ENCODE data around the gene L3MBTL2.

Gene L3MBTL2

DNA sequence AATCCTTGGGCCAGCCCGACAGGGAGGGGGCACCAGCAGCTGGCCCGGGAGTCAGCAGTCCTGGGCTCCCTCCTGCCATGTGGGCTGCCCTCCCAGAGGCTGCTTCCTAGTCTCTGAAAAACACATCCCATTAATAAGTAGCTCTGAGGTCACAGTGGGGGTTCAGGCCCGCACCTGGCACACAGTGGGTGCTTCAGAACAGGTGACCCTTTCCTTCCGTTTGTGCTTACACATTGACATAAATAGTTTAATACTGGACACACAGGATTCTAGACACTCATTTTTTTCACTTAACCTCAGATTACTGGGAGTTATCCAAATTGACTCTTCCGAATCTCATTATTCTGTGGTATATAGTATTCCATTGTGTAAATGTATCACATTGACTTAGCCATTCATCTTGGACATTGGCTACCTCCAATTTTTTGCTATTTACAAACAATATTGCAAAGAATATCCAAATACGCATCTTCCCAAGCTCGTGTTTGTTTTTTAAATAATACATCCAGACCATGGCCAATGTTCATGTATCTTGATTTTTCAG, 36.1 kb downstream of the L3MBTL2 start:
- DNase-seq = no peak
- peaks cover 14% of the 10 kb centered on the region for H3K27me3 Mint-ChIP-seq (ENCODE audit: low read depth, poor library complexity)
- H3K9me3 Mint-ChIP-seq = no peaks in the 10 kb centered on the region
- H3K27ac Mint-ChIP-seq = no peak overlapping the region
- H3K4me1 Mint-ChIP-seq = peaks cover 11% of the 10 kb centered on the region
- peaks cover 3% of the 10 kb centered on the region for H3K36me3 Mint-ChIP-seq (ENCODE audit: low read depth)
- no peak overlapping the region for H3K4me3 Mint-ChIP-seq
- TF ChIP-seq, protein P1, sequence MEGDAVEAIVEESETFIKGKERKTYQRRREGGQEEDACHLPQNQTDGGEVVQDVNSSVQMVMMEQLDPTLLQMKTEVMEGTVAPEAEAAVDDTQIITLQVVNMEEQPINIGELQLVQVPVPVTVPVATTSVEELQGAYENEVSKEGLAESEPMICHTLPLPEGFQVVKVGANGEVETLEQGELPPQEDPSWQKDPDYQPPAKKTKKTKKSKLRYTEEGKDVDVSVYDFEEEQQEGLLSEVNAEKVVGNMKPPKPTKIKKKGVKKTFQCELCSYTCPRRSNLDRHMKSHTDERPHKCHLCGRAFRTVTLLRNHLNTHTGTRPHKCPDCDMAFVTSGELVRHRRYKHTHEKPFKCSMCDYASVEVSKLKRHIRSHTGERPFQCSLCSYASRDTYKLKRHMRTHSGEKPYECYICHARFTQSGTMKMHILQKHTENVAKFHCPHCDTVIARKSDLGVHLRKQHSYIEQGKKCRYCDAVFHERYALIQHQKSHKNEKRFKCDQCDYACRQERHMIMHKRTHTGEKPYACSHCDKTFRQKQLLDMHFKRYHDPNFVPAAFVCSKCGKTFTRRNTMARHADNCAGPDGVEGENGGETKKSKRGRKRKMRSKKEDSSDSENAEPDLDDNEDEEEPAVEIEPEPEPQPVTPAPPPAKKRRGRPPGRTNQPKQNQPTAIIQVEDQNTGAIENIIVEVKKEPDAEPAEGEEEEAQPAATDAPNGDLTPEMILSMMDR (IDR thresholded peaks at IDR 0.05) = no peak

DNA sequence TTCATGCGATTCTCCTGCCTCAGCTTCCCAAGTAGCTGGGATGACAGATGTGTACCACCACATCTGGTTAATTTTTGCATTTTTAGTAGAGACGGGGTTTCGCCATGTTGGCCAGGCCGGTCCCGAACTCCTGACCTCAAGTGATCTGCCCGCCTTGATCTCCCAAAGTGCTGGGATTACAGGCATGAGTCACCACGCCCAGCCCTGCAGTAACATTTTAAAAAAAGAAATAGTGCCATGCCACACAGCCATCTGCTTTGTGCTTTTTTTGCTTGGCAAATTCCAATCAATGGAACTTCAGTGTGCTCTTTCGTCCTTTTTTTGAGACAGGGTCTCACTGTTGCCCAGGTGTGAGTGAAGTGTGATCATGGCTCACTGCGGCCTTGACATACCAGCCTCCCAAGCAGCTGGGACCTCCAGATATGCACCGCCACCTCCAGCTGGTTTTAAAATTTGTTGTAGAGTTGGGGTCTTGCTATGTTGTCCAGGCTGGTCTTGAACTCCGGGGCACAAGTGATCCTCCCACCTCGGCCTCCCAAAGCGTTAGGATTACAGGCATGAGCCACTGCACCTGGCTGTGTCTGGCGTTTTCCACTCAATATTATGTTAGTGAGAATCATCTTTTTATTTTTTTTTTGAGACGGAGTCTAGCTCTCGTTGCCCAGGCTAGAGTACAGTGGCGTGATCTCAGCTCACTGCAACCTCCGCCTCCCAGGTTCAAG, 37.4 kb downstream of the L3MBTL2 start:
- peaks cover 5% of the 10 kb centered on the region for H3K27me3 Mint-ChIP-seq (ENCODE audit: low read depth, poor library complexity)
- no peaks in the 10 kb centered on the region for H3K9me3 Mint-ChIP-seq
- DNase-seq = no peak
- no peak overlapping the region for H3K4me3 Mint-ChIP-seq
- H3K4me1 Mint-ChIP-seq = peaks cover 11% of the 10 kb centered on the region
- H3K36me3 Mint-ChIP-seq (ENCODE audit: low read depth) = peaks cover 5% of the 10 kb centered on the region
- TF ChIP-seq, protein P1 (IDR thresholded peaks at IDR 0.05) = no peak
- no peak overlapping the region for H3K27ac Mint-ChIP-seq

DNA sequence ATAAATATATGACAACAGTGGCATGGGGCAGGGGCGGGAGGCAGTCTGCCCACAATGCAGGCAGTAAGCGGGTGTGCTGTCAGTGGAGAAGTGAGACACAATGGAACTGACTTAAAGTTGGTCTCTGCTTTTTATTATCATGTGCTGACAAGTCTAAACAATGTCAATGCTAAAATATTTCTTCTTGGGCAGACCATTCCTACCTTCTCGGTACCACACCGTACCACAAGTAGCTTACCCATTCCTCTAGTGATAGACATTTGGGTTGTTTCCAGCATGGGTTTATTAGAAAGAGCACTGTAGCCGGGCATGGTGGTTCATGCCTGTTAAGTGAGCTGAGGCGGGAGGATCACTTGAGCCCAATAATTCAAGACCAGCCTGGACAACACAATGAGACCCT, 38.2 kb downstream of the L3MBTL2 start:
- peaks cover 9% of the 10 kb centered on the region for H3K36me3 Mint-ChIP-seq (ENCODE audit: low read depth)
- peaks cover 11% of the 10 kb centered on the region for H3K4me1 Mint-ChIP-seq
- no peak overlapping the region for H3K4me3 Mint-ChIP-seq
- TF ChIP-seq, protein P1 (IDR thresholded peaks at IDR 0.05) = no peak
- DNase-seq = no peak
- H3K27ac Mint-ChIP-seq = no peak overlapping the region
- H3K27me3 Mint-ChIP-seq (ENCODE audit: low read depth, poor library complexity) = peaks cover 6% of the 10 kb centered on the region
- no peaks in the 10 kb centered on the region for H3K9me3 Mint-ChIP-seq

DNA sequence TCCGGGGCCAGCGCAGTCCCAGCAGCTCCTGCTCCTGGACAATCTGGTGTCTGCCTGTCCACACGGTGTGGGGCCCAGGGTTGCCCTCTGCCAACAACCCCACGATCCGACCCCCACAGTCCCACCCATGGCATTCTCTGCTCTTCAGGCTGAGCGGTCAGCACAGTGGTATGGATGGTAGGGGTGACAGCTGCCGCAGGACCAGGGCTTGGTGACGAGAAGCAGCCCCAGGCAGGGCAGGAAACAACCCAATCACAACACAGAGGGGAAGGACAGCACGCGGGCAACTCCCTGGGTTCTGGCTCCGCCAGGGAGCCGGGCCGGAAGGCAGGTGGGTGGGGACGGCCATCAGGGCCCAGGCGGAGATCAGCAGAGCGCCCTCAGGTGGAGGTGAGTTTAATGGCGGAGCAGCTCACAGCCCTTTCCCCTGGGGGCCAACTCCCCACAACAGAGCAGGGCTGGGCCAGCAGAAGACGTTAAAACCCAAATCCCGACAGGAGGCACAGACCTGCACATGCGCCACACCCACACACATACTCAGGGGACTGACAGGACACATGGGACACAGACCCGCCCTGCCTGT, 40.9 kb downstream of the L3MBTL2 start:
- Mint-ChIP-seq H3K36me3 (ENCODE audit: low read depth) (peaks cover 19% of the 10 kb centered on the region), H3K27me3 (ENCODE audit: low read depth, poor library complexity) (peaks cover 5% of the 10 kb centered on the region), H3K27ac (no peak overlapping the region), H3K4me1 (no peaks in the 10 kb centered on the region), H3K9me3 (no peaks in the 10 kb centered on the region), H3K4me3 (no peak overlapping the region)
- no peak for DNase-seq
- TF ChIP-seq, protein P1 (IDR thresholded peaks at IDR 0.05) = no peak

DNA sequence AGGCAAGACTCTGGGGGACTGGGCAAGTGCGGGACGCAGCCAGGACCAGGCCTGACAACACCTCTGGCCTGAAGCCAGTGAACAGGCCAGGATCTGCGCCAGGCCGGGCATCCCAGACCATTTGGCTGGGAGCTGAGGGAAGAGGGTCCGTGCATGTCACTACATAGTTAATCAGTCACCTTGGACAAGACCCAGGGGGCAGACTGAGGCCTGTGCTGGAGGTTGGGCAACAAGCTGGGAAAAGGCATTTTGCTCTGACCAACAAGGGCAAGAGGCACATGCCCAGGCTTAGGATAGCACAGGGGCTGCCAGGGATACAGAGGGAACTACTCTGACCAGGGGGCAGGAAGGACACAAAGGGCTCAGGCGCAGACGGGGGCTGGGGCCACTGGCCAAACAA, 42.6 kb downstream of the L3MBTL2 start:
- peaks cover 5% of the 10 kb centered on the region for H3K27me3 Mint-ChIP-seq (ENCODE audit: low read depth, poor library complexity)
- peak overlapping the region; percentile 64 for H3K27ac Mint-ChIP-seq
- H3K4me1 Mint-ChIP-seq = no peaks in the 10 kb centered on the region
- H3K4me3 Mint-ChIP-seq = no peak overlapping the region
- DNase-seq = no peak
- H3K9me3 Mint-ChIP-seq = no peaks in the 10 kb centered on the region
- TF ChIP-seq, protein P1 (IDR thresholded peaks at IDR 0.05) = no peak
- H3K36me3 Mint-ChIP-seq (ENCODE audit: low read depth) = peaks cover 27% of the 10 kb centered on the region

Measured in nephron progenitor cell (in vitro differentiated cells).